Endothelial cell of umbilical vein (primary cell): Measurements from ENCODE around the gene ADA.
"Not testable (repeated sequence)": the region's sequence is repeated elsewhere in the genome, so short reads cannot be mapped to it uniquely, and the experiment has no call there.

Experiments used
- EZH2 ChIP-seq: IDR thresholded peaks from 2 replicates; pipeline ENCODE4 v1.6.1; 2012; ENCODE audit warnings: borderline replicate concordance, low read depth, mild to moderate bottlenecking, moderate library complexity, low read length, inconsistent platforms; ENCODE audit not compliant: severe bottlenecking
- POLR2A ChIP-seq: IDR thresholded peaks from 2 replicates; pipeline ENCODE4 v1.6.1; 2012; ENCODE audit warnings: low read depth, mild to moderate bottlenecking, control low read depth, low read length
- TF ChIP-seq, protein P1 (sequence below): IDR thresholded peaks from 2 replicates; pipeline ENCODE4 v1.6.1; 2011; ENCODE audit not compliant: insufficient read depth, insufficient read length
- TF ChIP-seq, protein P2 (sequence below), 2 donors: IDR thresholded peaks; 1 replicate in 1 of 2; 2 replicates in 1 of 2; pipeline ENCODE4 v1.5.1; 2011; ENCODE audit warnings: low read length in 2 of 2, mild to moderate bottlenecking in 2 of 2, moderate library complexity in 2 of 2, control low read depth in 1 of 2, inconsistent platforms in 1 of 2, low read depth in 1 of 2; ENCODE audit not compliant: insufficient read depth in 1 of 2; ENCODE audit errors: extremely low read depth in 1 of 2

DNA sequence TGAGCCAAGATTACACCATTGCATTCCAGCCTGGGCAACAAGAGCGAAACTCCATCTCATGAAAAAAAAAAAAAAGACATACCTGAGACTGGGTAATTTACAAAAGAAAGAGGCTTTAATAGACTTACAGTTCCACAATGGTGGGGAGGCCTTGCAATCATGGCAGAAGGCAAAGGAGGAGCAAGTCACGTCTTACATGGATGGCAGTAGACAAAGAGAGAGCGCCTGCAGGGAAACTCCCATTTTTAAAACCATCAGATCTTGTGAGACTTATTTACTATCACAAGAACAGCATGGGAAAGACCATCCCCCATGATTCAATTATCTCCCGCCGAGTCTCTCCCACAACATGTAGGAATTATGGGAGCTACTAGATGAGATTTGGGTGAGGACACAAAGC is 2.7 kb upstream of the ADA start:
- TF ChIP-seq POLR2A, EZH2: not testable (repeated sequence)
- TF ChIP-seq, protein P1, sequence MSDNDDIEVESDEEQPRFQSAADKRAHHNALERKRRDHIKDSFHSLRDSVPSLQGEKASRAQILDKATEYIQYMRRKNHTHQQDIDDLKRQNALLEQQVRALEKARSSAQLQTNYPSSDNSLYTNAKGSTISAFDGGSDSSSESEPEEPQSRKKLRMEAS, result not testable (repeated sequence)
- TF ChIP-seq, protein P2, sequence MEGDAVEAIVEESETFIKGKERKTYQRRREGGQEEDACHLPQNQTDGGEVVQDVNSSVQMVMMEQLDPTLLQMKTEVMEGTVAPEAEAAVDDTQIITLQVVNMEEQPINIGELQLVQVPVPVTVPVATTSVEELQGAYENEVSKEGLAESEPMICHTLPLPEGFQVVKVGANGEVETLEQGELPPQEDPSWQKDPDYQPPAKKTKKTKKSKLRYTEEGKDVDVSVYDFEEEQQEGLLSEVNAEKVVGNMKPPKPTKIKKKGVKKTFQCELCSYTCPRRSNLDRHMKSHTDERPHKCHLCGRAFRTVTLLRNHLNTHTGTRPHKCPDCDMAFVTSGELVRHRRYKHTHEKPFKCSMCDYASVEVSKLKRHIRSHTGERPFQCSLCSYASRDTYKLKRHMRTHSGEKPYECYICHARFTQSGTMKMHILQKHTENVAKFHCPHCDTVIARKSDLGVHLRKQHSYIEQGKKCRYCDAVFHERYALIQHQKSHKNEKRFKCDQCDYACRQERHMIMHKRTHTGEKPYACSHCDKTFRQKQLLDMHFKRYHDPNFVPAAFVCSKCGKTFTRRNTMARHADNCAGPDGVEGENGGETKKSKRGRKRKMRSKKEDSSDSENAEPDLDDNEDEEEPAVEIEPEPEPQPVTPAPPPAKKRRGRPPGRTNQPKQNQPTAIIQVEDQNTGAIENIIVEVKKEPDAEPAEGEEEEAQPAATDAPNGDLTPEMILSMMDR (IDR thresholded peaks at IDR 0.05; ENCODE audit: extremely low read depth in 1 of 2, insufficient read depth in 1 of 2, low read depth in 1 of 2, low read length in 2 of 2), result not testable (repeated sequence)
